HEK293 (cell line): ENCODE data around the gene ERLEC1.

Experiments used
- GLI4 ChIP-seq: fragments of 450-650 bp; formaldehyde crosslinking; IDR thresholded peaks from 2 replicates; pipeline ENCODE4 v1.5.1; 2016; ENCODE audit warnings: missing biosample characterization, missing genetic modification characterization
- PRDM1 ChIP-seq: fragments of 450-650 bp; formaldehyde crosslinking; IDR thresholded peaks from 2 replicates; pipeline ENCODE4; 2016; ENCODE audit warnings: missing biosample characterization, missing genetic modification characterization
- RBAK ChIP-seq: fragments of 450-650 bp; formaldehyde crosslinking; IDR thresholded peaks from 2 replicates; pipeline ENCODE4 v1.5.1; 2016; ENCODE audit warnings: missing biosample characterization, missing genetic modification characterization
- SP7 ChIP-seq: fragments of 450-650 bp; formaldehyde crosslinking; IDR thresholded peaks from 2 replicates; pipeline ENCODE4 v1.5.1; 2016; ENCODE audit warnings: missing biosample characterization, missing genetic modification characterization
- ZNF747 ChIP-seq: fragments of 450-650 bp; formaldehyde crosslinking; IDR thresholded peaks from 2 replicates; pipeline ENCODE4 v1.5.1; 2016; ENCODE audit warnings: missing biosample characterization, missing genetic modification characterization
- TF ChIP-seq, protein P1 (sequence below): fragments of 450-650 bp; formaldehyde crosslinking; IDR thresholded peaks from 2 replicates; pipeline ENCODE4 v1.5.1; 2016; ENCODE audit warnings: missing biosample characterization, missing genetic modification characterization, borderline replicate concordance
- TF ChIP-seq, protein P2 (sequence below): fragments of 450-650 bp; formaldehyde crosslinking; IDR thresholded peaks from 2 replicates; pipeline ENCODE4 v1.5.1; 2016; ENCODE audit warnings: missing biosample characterization, missing genetic modification characterization
- TF ChIP-seq, protein P3 (sequence below): fragments of 450-650 bp; formaldehyde crosslinking; IDR thresholded peaks from 2 replicates; pipeline ENCODE4 v1.5.1; 2016; ENCODE audit warnings: missing biosample characterization, missing genetic modification characterization, borderline replicate concordance

DNA sequence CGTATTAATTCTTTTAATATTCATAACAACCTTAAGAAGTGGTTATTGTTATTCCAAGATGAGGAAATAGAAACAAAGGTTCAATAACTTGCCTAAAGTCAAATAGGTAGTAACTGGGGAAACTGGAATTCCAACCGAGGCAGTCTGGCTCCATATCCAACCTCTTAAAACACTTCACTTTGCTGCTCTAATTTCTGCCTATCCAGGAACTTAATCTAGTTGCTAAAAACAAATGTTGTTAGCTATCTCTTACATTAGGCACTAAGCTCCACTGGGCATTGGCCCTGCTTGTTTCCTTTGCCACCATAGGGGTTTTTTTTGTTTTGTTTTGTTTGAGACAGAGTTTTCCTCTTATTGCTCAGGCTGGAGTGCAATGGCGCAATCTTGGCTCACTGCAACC lies 24.8 kb downstream of the ERLEC1 start:
- TF ChIP-seq, protein P1, sequence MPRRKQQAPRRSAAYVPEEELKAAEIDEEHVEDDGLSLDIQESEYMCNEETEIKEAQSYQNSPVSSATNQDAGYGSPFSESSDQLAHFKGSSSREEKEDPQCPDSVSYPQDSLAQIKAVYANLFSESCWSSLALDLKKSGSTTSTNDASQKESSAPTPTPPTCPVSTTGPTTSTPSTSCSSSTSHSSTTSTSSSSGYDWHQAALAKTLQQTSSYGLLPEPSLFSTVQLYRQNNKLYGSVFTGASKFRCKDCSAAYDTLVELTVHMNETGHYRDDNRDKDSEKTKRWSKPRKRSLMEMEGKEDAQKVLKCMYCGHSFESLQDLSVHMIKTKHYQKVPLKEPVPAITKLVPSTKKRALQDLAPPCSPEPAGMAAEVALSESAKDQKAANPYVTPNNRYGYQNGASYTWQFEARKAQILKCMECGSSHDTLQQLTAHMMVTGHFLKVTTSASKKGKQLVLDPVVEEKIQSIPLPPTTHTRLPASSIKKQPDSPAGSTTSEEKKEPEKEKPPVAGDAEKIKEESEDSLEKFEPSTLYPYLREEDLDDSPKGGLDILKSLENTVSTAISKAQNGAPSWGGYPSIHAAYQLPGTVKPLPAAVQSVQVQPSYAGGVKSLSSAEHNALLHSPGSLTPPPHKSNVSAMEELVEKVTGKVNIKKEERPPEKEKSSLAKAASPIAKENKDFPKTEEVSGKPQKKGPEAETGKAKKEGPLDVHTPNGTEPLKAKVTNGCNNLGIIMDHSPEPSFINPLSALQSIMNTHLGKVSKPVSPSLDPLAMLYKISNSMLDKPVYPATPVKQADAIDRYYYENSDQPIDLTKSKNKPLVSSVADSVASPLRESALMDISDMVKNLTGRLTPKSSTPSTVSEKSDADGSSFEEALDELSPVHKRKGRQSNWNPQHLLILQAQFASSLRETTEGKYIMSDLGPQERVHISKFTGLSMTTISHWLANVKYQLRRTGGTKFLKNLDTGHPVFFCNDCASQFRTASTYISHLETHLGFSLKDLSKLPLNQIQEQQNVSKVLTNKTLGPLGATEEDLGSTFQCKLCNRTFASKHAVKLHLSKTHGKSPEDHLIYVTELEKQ (tag by site-specific recombination), result no peak
- TF ChIP-seq, protein P2, sequence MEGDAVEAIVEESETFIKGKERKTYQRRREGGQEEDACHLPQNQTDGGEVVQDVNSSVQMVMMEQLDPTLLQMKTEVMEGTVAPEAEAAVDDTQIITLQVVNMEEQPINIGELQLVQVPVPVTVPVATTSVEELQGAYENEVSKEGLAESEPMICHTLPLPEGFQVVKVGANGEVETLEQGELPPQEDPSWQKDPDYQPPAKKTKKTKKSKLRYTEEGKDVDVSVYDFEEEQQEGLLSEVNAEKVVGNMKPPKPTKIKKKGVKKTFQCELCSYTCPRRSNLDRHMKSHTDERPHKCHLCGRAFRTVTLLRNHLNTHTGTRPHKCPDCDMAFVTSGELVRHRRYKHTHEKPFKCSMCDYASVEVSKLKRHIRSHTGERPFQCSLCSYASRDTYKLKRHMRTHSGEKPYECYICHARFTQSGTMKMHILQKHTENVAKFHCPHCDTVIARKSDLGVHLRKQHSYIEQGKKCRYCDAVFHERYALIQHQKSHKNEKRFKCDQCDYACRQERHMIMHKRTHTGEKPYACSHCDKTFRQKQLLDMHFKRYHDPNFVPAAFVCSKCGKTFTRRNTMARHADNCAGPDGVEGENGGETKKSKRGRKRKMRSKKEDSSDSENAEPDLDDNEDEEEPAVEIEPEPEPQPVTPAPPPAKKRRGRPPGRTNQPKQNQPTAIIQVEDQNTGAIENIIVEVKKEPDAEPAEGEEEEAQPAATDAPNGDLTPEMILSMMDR, result no peak
- no peak for TF ChIP-seq ZNF747 (tag by site-specific recombination)
- TF ChIP-seq RBAK (tag by site-specific recombination), result no peak
- TF ChIP-seq GLI4 (tag by site-specific recombination), result no peak
- TF ChIP-seq PRDM1, result no peak
- TF ChIP-seq, protein P3, sequence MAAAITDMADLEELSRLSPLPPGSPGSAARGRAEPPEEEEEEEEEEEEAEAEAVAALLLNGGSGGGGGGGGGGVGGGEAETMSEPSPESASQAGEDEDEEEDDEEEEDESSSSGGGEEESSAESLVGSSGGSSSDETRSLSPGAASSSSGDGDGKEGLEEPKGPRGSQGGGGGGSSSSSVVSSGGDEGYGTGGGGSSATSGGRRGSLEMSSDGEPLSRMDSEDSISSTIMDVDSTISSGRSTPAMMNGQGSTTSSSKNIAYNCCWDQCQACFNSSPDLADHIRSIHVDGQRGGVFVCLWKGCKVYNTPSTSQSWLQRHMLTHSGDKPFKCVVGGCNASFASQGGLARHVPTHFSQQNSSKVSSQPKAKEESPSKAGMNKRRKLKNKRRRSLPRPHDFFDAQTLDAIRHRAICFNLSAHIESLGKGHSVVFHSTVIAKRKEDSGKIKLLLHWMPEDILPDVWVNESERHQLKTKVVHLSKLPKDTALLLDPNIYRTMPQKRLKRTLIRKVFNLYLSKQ, result no peak
- no peak for TF ChIP-seq SP7 (tag by site-specific recombination)
